HFFc6 (cell line): ENCODE measurements around the gene MOV10L1. TPM values are rescaled to one million over a fixed set of nuclear protein-coding genes. Genes with fewer than 3 reads are reported as not detected.

Source experiments
- DNase-seq: peaks from one replicate; pipeline ENCODE4 v3.0.0-alpha.2; 2018
- H3K27ac Mint-ChIP-seq: 2 replicates; pipeline ENCODE4 v1.8.0; 2020; ENCODE audit warnings: mild to moderate bottlenecking, mixed read lengths
- H3K27me3 Mint-ChIP-seq: 2 replicates; pipeline ENCODE4 v1.8.0; 2021; ENCODE audit warnings: mild to moderate bottlenecking, moderate library complexity, mixed read lengths; ENCODE audit not compliant: insufficient read depth
- H3K36me3 Mint-ChIP-seq: 2 replicates; pipeline ENCODE4 v1.8.0; 2021; ENCODE audit warnings: low read depth, mixed read lengths
- H3K4me1 Mint-ChIP-seq: 2 replicates; pipeline ENCODE4 v1.8.0; 2020; ENCODE audit warnings: low read depth, mixed read lengths
- H3K4me3 Mint-ChIP-seq: 2 replicates; pipeline ENCODE4 v1.8.0; 2020; ENCODE audit warnings: mild to moderate bottlenecking, moderate library complexity, mixed read lengths
- H3K9me3 Mint-ChIP-seq: 2 replicates; pipeline ENCODE4 v1.8.0; 2020; ENCODE audit warnings: mild to moderate bottlenecking, mixed read lengths
- CTCF ChIP-seq: fragments of 200-600 bp; sonication (generic); IDR thresholded peaks from 2 replicates; pipeline ENCODE4 v1.5.0; 2021; ENCODE audit warnings: antibody characterized with exemption, mild to moderate bottlenecking
- total RNA-seq, 6 experiments: library from RNA; stranded (reverse); fragmentation: NEBNext Ultra II Directional; extraction: Animal tissue kit (Norgen Biotek cat#: 25700); gene quantifications; 2 replicates in 1 of 6; 3 replicates in 5 of 6; pipeline ENCODE4 v1.2.3, GENCODE V29; 2021

The MOV10L1 gene
- total RNA-seq, 6 experiments from 2014 or later: 0.09 to 1.3 (median 0.26) TPM

GRCh38 chr22:50092342-50092741 is 2.5 kb downstream of the MOV10L1 start:
- Mint-ChIP-seq H3K9me3 (peaks cover 16% of the 10 kb centered on the region), H3K27ac (no peak overlapping the region), H3K36me3 (peaks cover 3% of the 10 kb centered on the region), H3K27me3 (peaks cover 41% of the 10 kb centered on the region), H3K4me3 (no peak overlapping the region), H3K4me1 (peaks cover 7% of the 10 kb centered on the region; the same call in 1 of the 2 replicates)
- no peak for TF ChIP-seq CTCF
- DNase-seq: no peak

GRCh38 chr22:50098052-50098451 is 8.2 kb downstream of the MOV10L1 start:
- no peaks in the 10 kb centered on the region for H3K4me1 Mint-ChIP-seq
- H3K27me3 Mint-ChIP-seq: peaks cover 26% of the 10 kb centered on the region
- DNase-seq: no peak
- no peak overlapping the region for H3K4me3 Mint-ChIP-seq
- no peaks in the 10 kb centered on the region for H3K9me3 Mint-ChIP-seq
- TF ChIP-seq CTCF: no peak
- H3K36me3 Mint-ChIP-seq: no peaks in the 10 kb centered on the region
- no peak overlapping the region for H3K27ac Mint-ChIP-seq

GRCh38 chr22:50101870-50102565 is 12.2 kb downstream of the MOV10L1 start:
- no peak for TF ChIP-seq CTCF
- no peak for DNase-seq
- no peak overlapping the region for H3K27ac Mint-ChIP-seq
- no peak overlapping the region for H3K4me3 Mint-ChIP-seq
- H3K9me3 Mint-ChIP-seq: no peaks in the 10 kb centered on the region
- H3K27me3 Mint-ChIP-seq: peaks cover 15% of the 10 kb centered on the region
- H3K36me3 Mint-ChIP-seq: no peaks in the 10 kb centered on the region
- H3K4me1 Mint-ChIP-seq: peaks cover 7% of the 10 kb centered on the region; the same call in 1 of the 2 replicates

- H3K27ac Mint-ChIP-seq: no peak overlapping the region
- H3K9me3 Mint-ChIP-seq: no peaks in the 10 kb centered on the region
- no peak overlapping the region for H3K4me3 Mint-ChIP-seq
These were observed 13.1 kb downstream of the MOV10L1 start for GRCh38 chr22:50102946-50103345.

GRCh38 chr22:50104141-50104544 is 14.3 kb downstream of the MOV10L1 start:
- Mint-ChIP-seq H3K4me3 (no peak overlapping the region), H3K36me3 (no peaks in the 10 kb centered on the region), H3K27ac (no peak overlapping the region), H3K9me3 (no peaks in the 10 kb centered on the region), H3K4me1 (peaks cover 7% of the 10 kb centered on the region; the same call in 1 of the 2 replicates), H3K27me3 (peaks cover 9% of the 10 kb centered on the region)
- no peak for DNase-seq
- no peak for TF ChIP-seq CTCF

More at GRCh38 chr22:50102946-50103345, 13.1 kb downstream of the MOV10L1 start:
- no peaks in the 10 kb centered on the region for H3K36me3 Mint-ChIP-seq
- no peak for DNase-seq
- H3K27me3 Mint-ChIP-seq: peaks cover 12% of the 10 kb centered on the region
- TF ChIP-seq CTCF: no peak
- H3K4me1 Mint-ChIP-seq: peaks cover 7% of the 10 kb centered on the region; the same call in 1 of the 2 replicates
